ENCODE results near the gene GZF1. TPM values are rescaled to one million over a fixed set of nuclear protein-coding genes. Genes with fewer than 3 reads are reported as not detected.

GZF1 gene
- total and polyA plus RNA-seq, 2 donors (not counting 1 experiment from before 2014, with no cell fraction given) = 10.8 to 21.5 TPM

GRCh38 chr20:23415959-23416583, 54.1 kb downstream of the GZF1 start:
- Histone ChIP-seq H3K4me2 (ENCODE audit: extremely low read depth, insufficient read depth, low read length) (no peak overlapping the region), H2AFZ (ENCODE audit: low read length) (no peak overlapping the region)
- TF ChIP-seq CTCF (conservative IDR thresholded peaks at IDR 0.05 in 1 of 2, IDR thresholded peaks at IDR 0.05 in 1 of 2; ENCODE audit: low read depth in 1 of 2, low read length in 2 of 2) = no peak
- TF ChIP-seq EZH2 (IDR thresholded peaks at IDR 0.05; ENCODE audit: low read length, missing control alignments) = no peak

DNA sequence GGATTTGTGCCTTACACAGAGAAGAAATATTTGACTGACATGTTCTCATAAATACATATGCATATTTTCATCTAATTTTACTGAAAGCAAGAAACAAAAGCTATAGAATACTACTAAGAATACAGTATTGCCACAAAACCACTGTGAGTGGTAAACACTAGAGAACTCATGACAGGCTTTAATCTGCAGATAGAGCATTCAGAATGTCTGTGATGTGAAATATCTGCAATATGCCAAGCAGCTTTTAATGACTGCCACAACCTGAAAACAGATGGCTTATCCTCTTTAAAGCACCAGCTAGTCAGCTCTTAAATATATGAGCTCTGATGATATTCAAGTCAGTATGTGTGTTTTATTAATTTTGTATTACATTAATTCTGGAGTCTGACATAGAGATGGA, 55.9 kb downstream of the GZF1 start:
- Histone ChIP-seq H3K9me3 (ENCODE audit: control insufficient read depth, insufficient read depth, low read depth, low read length) (no peaks in the 10 kb centered on the region), H3K36me3 (ENCODE audit: control insufficient read depth, insufficient read depth, low read length) (no peaks in the 10 kb centered on the region), H3K79me2 (ENCODE audit: control insufficient read depth, insufficient read depth, low read length) (peaks cover 59% of the 10 kb centered on the region), H2AFZ (ENCODE audit: low read length) (no peak overlapping the region), H3K4me2 (ENCODE audit: extremely low read depth, insufficient read depth, low read length) (no peak overlapping the region), H3K27ac (ENCODE audit: insufficient read depth, low read length) (no peak overlapping the region), H3K4me3 (replicated peaks in 1 of 4; ENCODE audit: control extremely low read depth in 1 of 4, insufficient read depth in 1 of 4, low read depth in 3 of 4, low read length in 4 of 4) (no peak overlapping the region), H4K20me1 (ENCODE audit: control insufficient read depth, extremely low read depth, insufficient read depth, low read length) (no peaks in the 10 kb centered on the region), H3K4me1 (ENCODE audit: control insufficient read depth, extremely low read depth, insufficient read depth, low read length) (no peaks in the 10 kb centered on the region), H3K27me3 (ENCODE audit: control insufficient read depth, insufficient read depth, low read length) (no peaks in the 10 kb centered on the region), H3K9ac (ENCODE audit: insufficient read depth, low read length) (no peak overlapping the region)
- DNase-seq (ENCODE audit: low read depth in 2 of 2) = no peak
- TF ChIP-seq EZH2 (IDR thresholded peaks at IDR 0.05; ENCODE audit: low read length, missing control alignments) (no peak), CTCF (conservative IDR thresholded peaks at IDR 0.05 in 1 of 2, IDR thresholded peaks at IDR 0.05 in 1 of 2; ENCODE audit: low read depth in 1 of 2, low read length in 2 of 2) (no peak)

More at GRCh38 chr20:23415959-23416583, 54.1 kb downstream of the GZF1 start:
- Histone ChIP-seq H3K27me3 (ENCODE audit: control insufficient read depth, insufficient read depth, low read length) (no peaks in the 10 kb centered on the region), H3K9me3 (ENCODE audit: control insufficient read depth, insufficient read depth, low read depth, low read length) (no peaks in the 10 kb centered on the region), H3K79me2 (ENCODE audit: control insufficient read depth, insufficient read depth, low read length) (peaks cover 65% of the 10 kb centered on the region), H3K4me3 (replicated peaks in 1 of 4; ENCODE audit: control extremely low read depth in 1 of 4, insufficient read depth in 1 of 4, low read depth in 3 of 4, low read length in 4 of 4) (no peak overlapping the region), H3K36me3 (ENCODE audit: control insufficient read depth, insufficient read depth, low read length) (no peaks in the 10 kb centered on the region), H4K20me1 (ENCODE audit: control insufficient read depth, extremely low read depth, insufficient read depth, low read length) (no peaks in the 10 kb centered on the region), H3K27ac (ENCODE audit: insufficient read depth, low read length) (no peak overlapping the region), H3K9ac (ENCODE audit: insufficient read depth, low read length) (no peak overlapping the region), H3K4me1 (ENCODE audit: control insufficient read depth, extremely low read depth, insufficient read depth, low read length) (peaks cover 4% of the 10 kb centered on the region)
- DNase-seq (ENCODE audit: low read depth in 2 of 2) = peak; percentile 29 to 40

GRCh38 chr20:23419657-23419994, 57.6 kb downstream of the GZF1 start:
- no peak for DNase-seq (ENCODE audit: low read depth in 2 of 2)
- Histone ChIP-seq H2AFZ (ENCODE audit: low read length) (peak overlapping the region; percentile 35), H3K4me3 (replicated peaks in 1 of 4; ENCODE audit: control extremely low read depth in 1 of 4, insufficient read depth in 1 of 4, low read depth in 3 of 4, low read length in 4 of 4) (peak overlapping the region; percentile 85 to 92 (median 88)), H3K36me3 (ENCODE audit: control insufficient read depth, insufficient read depth, low read length) (no peaks in the 10 kb centered on the region), H3K4me1 (ENCODE audit: control insufficient read depth, extremely low read depth, insufficient read depth, low read length) (no peaks in the 10 kb centered on the region), H3K27ac (ENCODE audit: insufficient read depth, low read length) (peak overlapping the region; percentile 85), H4K20me1 (ENCODE audit: control insufficient read depth, extremely low read depth, insufficient read depth, low read length) (no peaks in the 10 kb centered on the region), H3K9me3 (ENCODE audit: control insufficient read depth, insufficient read depth, low read depth, low read length) (no peaks in the 10 kb centered on the region), H3K27me3 (ENCODE audit: control insufficient read depth, insufficient read depth, low read length) (no peaks in the 10 kb centered on the region), H3K9ac (ENCODE audit: insufficient read depth, low read length) (peak overlapping the region; percentile 27), H3K4me2 (ENCODE audit: extremely low read depth, insufficient read depth, low read length) (peak overlapping the region; percentile 91), H3K79me2 (ENCODE audit: control insufficient read depth, insufficient read depth, low read length) (peaks cover 50% of the 10 kb centered on the region)
- TF ChIP-seq CTCF (conservative IDR thresholded peaks at IDR 0.05 in 1 of 2, IDR thresholded peaks at IDR 0.05 in 1 of 2; ENCODE audit: low read depth in 1 of 2, low read length in 2 of 2) (no peak), EZH2 (IDR thresholded peaks at IDR 0.05; ENCODE audit: low read length, missing control alignments) (no peak)

Data from fibroblast of lung (primary cell).